ENCODE measurements around the gene ABCF2.

Gene ABCF2

GRCh38 chr7:151226560-151226874, 488 bp downstream of the ABCF2 start:
- no peak for DNase-seq (ENCODE audit: low read depth in 2 of 3, low spot score in 2 of 3)

GRCh38 chr7:151225948-151226510, 976 bp downstream of the ABCF2 start:
- DNase-seq (ENCODE audit: low read depth in 2 of 3, low spot score in 2 of 3) = no peak

- DNase-seq (ENCODE audit: low read depth in 2 of 3, low spot score in 2 of 3) = no peak
Observed at GRCh38 chr7:151223728-151224127, 3.3 kb downstream of the ABCF2 start.

GRCh38 chr7:151218170-151218569, 8.8 kb downstream of the ABCF2 start:
- no peak for DNase-seq (ENCODE audit: low read depth in 2 of 3, low spot score in 2 of 3)

- no peak for DNase-seq (ENCODE audit: low read depth in 2 of 3, low spot score in 2 of 3)
Observed at GRCh38 chr7:151215396-151215795, 11.6 kb downstream of the ABCF2 start.

- no peak for DNase-seq (ENCODE audit: low read depth in 2 of 3, low spot score in 2 of 3)
Observed at GRCh38 chr7:151213826-151214225, 13.2 kb downstream of the ABCF2 start.

GRCh38 chr7:151212626-151213025, 14.4 kb downstream of the ABCF2 start:
- no peak for DNase-seq (ENCODE audit: low read depth in 2 of 3, low spot score in 2 of 3)

GRCh38 chr7:151211155-151211772, 15.7 kb downstream of the ABCF2 start:
- DNase-seq (ENCODE audit: low read depth in 2 of 3, low spot score in 2 of 3) = no peak

GRCh38 chr7:151210087-151210854, 16.7 kb downstream of the ABCF2 start, which contains the start of gene H2BK1:
H2BK1 (minus strand) TSS chr7:151210488; CDS start chr7:151210318, 170 bp downstream.
- no peak for DNase-seq (ENCODE audit: low read depth in 2 of 3, low spot score in 2 of 3)

- DNase-seq (ENCODE audit: low read depth in 2 of 3, low spot score in 2 of 3) = no peak
Observed at GRCh38 chr7:151209588-151209987, 17.4 kb downstream of the ABCF2 start.

GRCh38 chr7:151208253-151208862, 18.6 kb downstream of the ABCF2 start:
- no peak for DNase-seq (ENCODE audit: low read depth in 2 of 3, low spot score in 2 of 3)

GRCh38 chr7:151207804-151208203, 19.2 kb downstream of the ABCF2 start:
- DNase-seq (ENCODE audit: low read depth in 2 of 3, low spot score in 2 of 3) = no peak

GRCh38 chr7:151207315-151207714, 19.7 kb downstream of the ABCF2 start:
- DNase-seq (ENCODE audit: low read depth in 2 of 3, low spot score in 2 of 3) = no peak

- no peak for DNase-seq (ENCODE audit: low read depth in 2 of 3, low spot score in 2 of 3)
Observed at GRCh38 chr7:151206914-151207313, 20.1 kb downstream of the ABCF2 start.

- no peak for DNase-seq (ENCODE audit: low read depth in 2 of 3, low spot score in 2 of 3)
Observed at GRCh38 chr7:151205730-151206129, 21.3 kb downstream of the ABCF2 start.

- DNase-seq (ENCODE audit: low read depth in 2 of 3, low spot score in 2 of 3) = no peak
Observed at GRCh38 chr7:151204383-151205032, 22.5 kb downstream of the ABCF2 start.

- DNase-seq (ENCODE audit: low read depth in 2 of 3, low spot score in 2 of 3) = no peak
Observed at GRCh38 chr7:151202836-151203235, 24.2 kb downstream of the ABCF2 start.

- DNase-seq (ENCODE audit: low read depth in 2 of 3, low spot score in 2 of 3) = no peak
Observed at GRCh38 chr7:151201751-151202150, 25.3 kb downstream of the ABCF2 start.

GRCh38 chr7:151201344-151201743, 25.7 kb downstream of the ABCF2 start:
- no peak for DNase-seq (ENCODE audit: low read depth in 2 of 3, low spot score in 2 of 3)

GRCh38 chr7:151198945-151199848, 27.8 kb downstream of the ABCF2 start:
- no peak for DNase-seq (ENCODE audit: low read depth in 2 of 3, low spot score in 2 of 3)

- no peak for DNase-seq (ENCODE audit: low read depth in 2 of 3, low spot score in 2 of 3)
Observed at GRCh38 chr7:151197932-151198331, 29.1 kb downstream of the ABCF2 start.

All from activated CD8-positive, alpha-beta memory T cell treated with anti-CD3 and anti-CD28 coated beads for 48 hours (primary cell).